Hypothalamus (tissue), 51 donors: ENCODE results near the gene TAF13.
"Not testable (repeated sequence)": the region's sequence is repeated elsewhere in the genome, so short reads cannot be mapped to it uniquely, and the experiment has no call there.

Experiments used
- DNase-seq, 51 donors: peaks; one replicate each; lab custom pipeline; 2025; lab: John Stamatoyannopoulos, UW

TAF13 gene

GRCh38 chr1:109094377-109094803, 18.6 kb upstream of the TAF13 start:
- no peak for DNase-seq

GRCh38 chr1:109091839-109092193, 16.0 kb upstream of the TAF13 start:
- no peak for DNase-seq

- no peak for DNase-seq
Observed at GRCh38 chr1:109091078-109091838, 15.5 kb upstream of the TAF13 start.

DNA sequence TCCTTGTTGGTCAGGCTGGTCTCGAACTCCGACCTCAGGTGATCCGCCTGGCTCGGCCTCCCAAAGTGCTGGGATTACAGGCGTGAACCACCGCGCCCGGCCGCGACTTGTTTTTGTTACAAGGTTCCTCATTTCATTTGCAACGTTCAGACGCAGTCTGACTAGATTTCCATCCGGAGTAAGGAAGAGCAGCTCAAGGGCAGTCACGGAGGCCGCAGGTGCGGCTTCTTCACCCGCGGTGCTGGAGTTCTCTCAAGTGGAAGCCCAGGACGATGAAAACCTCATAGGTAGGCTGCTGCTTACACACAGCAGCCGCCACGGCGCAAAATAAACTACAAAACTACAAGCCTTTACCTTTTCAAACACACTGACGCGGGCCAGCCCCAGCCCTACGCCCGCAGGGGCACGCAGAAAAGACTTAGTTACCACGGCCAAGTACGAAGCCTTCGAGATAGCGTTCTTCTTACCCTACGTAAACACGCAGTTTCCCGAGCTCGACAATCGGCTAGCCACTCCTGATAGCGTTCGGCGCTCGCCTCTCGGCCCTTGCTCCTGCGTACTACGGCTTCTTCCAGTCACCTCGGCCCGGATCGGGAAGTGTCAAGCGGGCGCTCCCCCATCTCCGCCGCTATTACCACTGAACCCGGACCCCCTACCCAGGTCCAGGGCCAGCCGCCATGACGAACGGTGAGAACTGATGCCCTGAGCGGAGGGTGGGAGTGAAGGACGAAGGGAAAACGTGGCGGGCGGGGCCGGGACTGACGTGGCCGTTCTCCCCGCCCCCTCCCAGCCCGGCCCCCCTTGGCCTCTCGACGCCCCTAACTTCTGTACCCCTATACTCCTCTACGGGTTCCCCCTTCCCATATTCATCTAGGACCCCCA, 14.6 kb upstream of the TAF13 start, which contains the start of gene TMEM167B:
TSS of gene TMEM167B (plus strand) at position 569 of the 882 bp plus-strand sequence. CDS start at position 678, 109 bp downstream.
- DNase-seq: peak; percentile 62 to 95 (median 85)

- DNase-seq: peak in 45 of 51 donors; percentile 8 to 88 (median 72)
Observed at GRCh38 chr1:109089242-109090015, 13.6 kb upstream of the TAF13 start.

GRCh38 chr1:109084563-109085517, 9.0 kb upstream of the TAF13 start:
- no peak for DNase-seq

DNA sequence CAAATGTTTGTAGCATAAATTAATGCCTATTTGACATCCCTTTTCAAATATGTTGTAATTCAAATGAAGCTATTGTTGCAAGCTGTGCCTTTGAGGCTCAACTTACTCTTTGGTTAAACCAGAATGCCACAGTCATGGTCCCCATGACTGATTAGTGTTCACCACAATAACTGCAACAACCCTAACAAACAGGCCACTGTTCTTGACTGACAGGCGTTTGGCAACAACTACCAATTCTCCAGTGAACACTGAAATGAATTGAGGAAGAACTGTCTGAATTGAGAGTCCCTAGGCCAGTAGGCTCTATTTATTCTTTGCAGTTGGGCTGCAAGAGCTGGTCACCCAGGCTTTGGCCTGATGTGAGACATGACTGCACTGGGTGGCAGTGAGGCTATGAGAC, 8.1 kb upstream of the TAF13 start:
- DNase-seq: peak in 35 of 51 donors; percentile 1 to 90 (median 50)

DNA sequence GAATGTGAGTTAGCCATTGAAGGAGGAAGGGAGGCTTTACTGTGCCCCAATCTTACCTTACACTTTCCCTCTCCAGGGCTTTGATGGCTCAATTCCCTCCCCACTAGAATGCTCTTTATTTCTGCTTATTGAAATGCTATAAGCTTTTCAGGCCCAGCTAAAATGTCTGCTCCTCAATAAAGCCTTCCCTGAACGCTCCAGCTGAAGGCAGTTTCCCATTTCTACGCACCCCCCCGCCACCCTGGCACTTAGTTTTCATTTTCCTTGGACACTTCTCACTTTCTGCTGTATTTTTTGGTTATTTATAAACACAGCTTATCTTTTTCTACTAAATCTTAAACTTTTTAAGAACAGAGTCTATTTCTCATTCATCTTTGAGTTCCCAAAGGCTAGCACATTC, 7.7 kb upstream of the TAF13 start:
- DNase-seq: peak in 1 of 51 donors; percentile 62

- DNase-seq: no peak
Observed at GRCh38 chr1:109080441-109081082, 4.8 kb upstream of the TAF13 start.

DNA sequence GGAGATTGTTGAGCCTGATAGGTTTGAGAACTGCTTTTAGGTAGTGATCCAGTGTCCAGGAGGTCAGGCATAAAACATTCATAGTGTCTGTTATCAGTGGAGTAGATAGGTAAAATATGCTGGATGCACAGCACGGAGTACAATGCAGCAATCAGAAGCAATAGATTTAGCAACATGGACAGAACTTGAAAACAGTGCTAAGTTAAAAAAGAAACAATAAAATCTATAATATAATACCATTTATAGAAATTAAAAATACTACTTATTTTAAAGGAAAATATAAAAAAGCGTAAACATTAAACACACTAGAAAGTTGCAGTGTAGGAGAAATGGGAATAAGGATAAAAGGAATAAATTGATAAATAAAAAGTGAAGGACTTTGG, 3.4 kb upstream of the TAF13 start:
- no peak for DNase-seq

- no peak for DNase-seq
Observed at GRCh38 chr1:109078317-109078716, 2.5 kb upstream of the TAF13 start.

DNA sequence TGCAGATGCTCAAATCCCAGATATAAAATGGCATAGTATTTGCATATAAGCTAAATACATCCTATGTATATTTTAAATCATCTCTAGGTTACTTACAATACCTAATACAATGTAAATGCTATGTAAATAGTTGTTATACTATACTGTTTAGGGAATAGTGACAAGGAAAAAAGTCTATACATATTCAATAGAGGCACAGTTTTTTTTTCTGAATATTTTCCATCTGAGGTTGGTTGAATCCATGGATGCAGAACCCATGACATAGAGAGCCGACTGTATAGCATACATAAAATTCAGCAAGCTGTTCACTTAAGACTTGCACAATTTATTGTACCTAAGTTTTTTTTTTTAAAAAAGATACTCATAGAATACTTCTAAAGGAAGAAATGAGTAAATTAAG, 6.5 kb downstream of the TAF13 start:
- no peak for DNase-seq

DNA sequence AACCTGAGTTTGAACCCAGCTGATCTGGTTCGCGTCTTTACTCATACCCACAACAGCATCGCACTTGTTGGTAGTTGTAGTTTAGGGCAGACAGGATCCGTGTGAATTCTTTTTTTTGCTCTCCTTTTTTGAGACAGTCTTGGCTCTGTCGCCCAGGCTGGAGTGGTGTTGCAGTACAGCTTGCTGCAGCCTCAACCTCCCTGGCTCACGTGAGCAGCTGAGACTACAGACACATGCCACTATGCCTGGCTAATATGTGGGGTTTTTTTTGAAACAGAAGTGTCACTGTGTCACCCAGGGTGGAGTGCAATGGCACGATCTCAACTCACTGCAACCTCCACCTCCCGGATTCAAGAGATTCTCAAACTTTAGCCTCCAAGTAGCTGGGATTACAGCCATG, 7.9 kb downstream of the TAF13 start:
- no peak for DNase-seq

- DNase-seq: no peak
Observed at GRCh38 chr1:109065137-109065536, 10.7 kb downstream of the TAF13 start.

- no peak for DNase-seq
Observed at GRCh38 chr1:109061183-109061582, 14.6 kb downstream of the TAF13 start.

DNA sequence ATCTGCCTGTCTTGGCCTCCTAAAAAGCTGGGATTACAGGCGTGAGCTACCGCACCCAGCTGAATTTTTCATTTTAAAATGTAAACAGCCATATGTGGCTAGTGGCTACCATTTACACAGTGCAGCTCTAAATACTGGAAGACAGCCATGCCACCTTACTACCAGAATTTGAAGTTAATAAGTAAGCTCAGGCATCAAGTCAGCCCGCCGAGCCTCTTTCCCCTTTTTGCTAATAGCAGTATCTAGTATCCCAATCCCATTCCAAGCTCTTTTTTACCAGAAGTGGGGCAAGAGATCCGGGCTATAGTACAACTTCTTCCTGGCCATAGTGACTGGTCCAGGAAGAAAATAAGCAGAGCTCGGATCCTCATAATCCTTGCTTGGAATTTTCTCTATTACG, 15.1 kb downstream of the TAF13 start:
- DNase-seq: no peak

- no peak for DNase-seq
Observed at GRCh38 chr1:109059026-109059425, 16.8 kb downstream of the TAF13 start.

GRCh38 chr1:109056064-109056463, 19.7 kb downstream of the TAF13 start:
- no peak for DNase-seq

- DNase-seq: not testable (repeated sequence)
Observed at GRCh38 chr1:109052145-109052544, 23.7 kb downstream of the TAF13 start.
